Posterior cingulate gyrus (tissue), 11 donors: Measurements from ENCODE around the gene GPR61.
A peak's percentile ranks its signal among the peaks of the same experiment; 100 is the strongest.

Experiments
- DNase-seq, 10 donors: peaks; one replicate each; pipeline versions ENCODE4 v3.0.0 to v3.0.0-alpha.2; 2020 to 2021; ENCODE audit warnings: mixed read lengths in 3 of 10
- intact Hi-C: fragments of 100-400 bp; cut with DNase I; formaldehyde crosslinking; loops from one replicate; pipeline ENCODE4 v1.15.1; 2023

The GPR61 gene

GRCh38 chr1:109532365-109533136, 7.1 kb upstream of the GPR61 start:
- peak; percentile 78 to 98 (median 90) for DNase-seq
- intact Hi-C loops: loop anchor here (2.0 to 10.0 kb wide), 3 partner anchors 42 to 268 kb away; partner anchors contain the start of gene PSMA5

- intact Hi-C loops: loop anchor here (10.0 kb wide), 1 partner anchor 270 kb away; no protein-coding TSS in a partner anchor
- DNase-seq: no peak
These were observed 5.3 kb upstream of the GPR61 start for GRCh38 chr1:109534307-109534858.

- DNase-seq: no peak
These were observed 4.2 kb upstream of the GPR61 start for GRCh38 chr1:109535481-109535880.

GRCh38 chr1:109535971-109536491, 3.6 kb upstream of the GPR61 start:
- DNase-seq: peak; percentile 60 to 95 (median 70)
- intact Hi-C loops: loop anchor here (10.0 kb wide), 1 partner anchor 271 kb away; no protein-coding TSS in a partner anchor

More at GRCh38 chr1:109535481-109535880, 4.2 kb upstream of the GPR61 start:
- intact Hi-C loops: loop anchor here (10.0 kb wide), 1 partner anchor 271 kb away; no protein-coding TSS in a partner anchor

- intact Hi-C loops: loop anchor here (10.0 kb wide), 1 partner anchor 273 kb away; no protein-coding TSS in a partner anchor
- DNase-seq: no peak
These were observed 2.1 kb upstream of the GPR61 start for GRCh38 chr1:109537450-109538178.

- intact Hi-C loops: loop anchor here (10.0 kb wide), 1 partner anchor 274 kb away; no protein-coding TSS in a partner anchor
- DNase-seq: no peak
These were observed 681 bp upstream of the GPR61 start for GRCh38 chr1:109538827-109539555.

GRCh38 chr1:109541102-109541501, 1.4 kb downstream of the GPR61 start:
- no peak for DNase-seq
- intact Hi-C loops: no loop called here

GRCh38 chr1:109542657-109543056, 3.0 kb downstream of the GPR61 start:
- intact Hi-C loops: no loop called here
- DNase-seq: no peak

- intact Hi-C loops: no loop called here
These were observed 3.8 kb downstream of the GPR61 start for GRCh38 chr1:109543283-109543987.

GRCh38 chr1:109543988-109544735, 4.5 kb downstream of the GPR61 start:
- intact Hi-C loops: no loop called here
- DNase-seq: no peak

More at GRCh38 chr1:109543283-109543987, 3.8 kb downstream of the GPR61 start:
- DNase-seq: no peak

- intact Hi-C loops: loop anchor here (1.0 to 5.0 kb wide), 3 partner anchors 86 to 436 kb away; partner anchors contain the start of gene AHCYL1
- peak; percentile 69 to 97 (median 88) for DNase-seq
These were observed 6.8 kb downstream of the GPR61 start for GRCh38 chr1:109546311-109547109.

- intact Hi-C loops: loop anchor here (5.0 kb wide), 2 partner anchors 85 to 435 kb away; partner anchors contain the start of gene AHCYL1
- no peak for DNase-seq
These were observed 8.0 kb downstream of the GPR61 start for GRCh38 chr1:109547463-109548320.

GRCh38 chr1:109548321-109549267, 8.9 kb downstream of the GPR61 start, which contains the start of gene GNAI3:
TSS of gene GNAI3 (plus strand) at chr1:109548615. CDS start at chr1:109548721, 106 bp downstream.
- intact Hi-C loops: loop anchor here (5.0 kb wide), 2 partner anchors 84 to 434 kb away; partner anchors contain the start of gene AHCYL1
- peak; percentile 95 to 100 (median 98) for DNase-seq

GRCh38 chr1:109556563-109556962, 16.9 kb downstream of the GPR61 start:
- DNase-seq: no peak
- intact Hi-C loops: no loop called here

GRCh38 chr1:109557520-109557919, 17.8 kb downstream of the GPR61 start:
- intact Hi-C loops: no loop called here
- DNase-seq: no peak
